ENCODE measurements around the gene MNX1.

The MNX1 gene

GRCh38 chr7:157010588-157011332, at the start of gene MNX1:
Gene MNX1, minus strand, starts transcription at chr7:157010663. Its CDS starts 313 bp downstream, at chr7:157010350.
- DNase-seq (ENCODE audit: low spot score): peak; percentile 81
- TF ChIP-seq CTCF (conservative IDR thresholded peaks at IDR 0.05; ENCODE audit: low read depth): no peak
- no peak within 1 kb of the TSS for H3K27ac ChIP-seq
- POLR2A ChIA-PET (ENCODE audit: low non-redundant PET): interaction anchor here (0.7 to 1.0 kb wide), 2 partner anchors 66 to 127 kb away, joined by 3 read pairs; no protein-coding TSS in a partner anchor
- CTCF ChIA-PET: interaction anchor here (0.7 kb wide), 1 partner anchor 12 kb away, joined by 3 read pairs; no protein-coding TSS in a partner anchor

GRCh38 chr7:157059534-157059933, 49.1 kb upstream of the MNX1 start:
- DNase-seq (ENCODE audit: low spot score): no peak
- TF ChIP-seq CTCF (conservative IDR thresholded peaks at IDR 0.05; ENCODE audit: low read depth): no peak
- CTCF ChIA-PET: no interaction called here
- no peak overlapping the region for H3K27ac ChIP-seq
- POLR2A ChIA-PET (ENCODE audit: low non-redundant PET): no interaction called here

- no peak for DNase-seq (ENCODE audit: low spot score)
- ChIA-PET POLR2A (ENCODE audit: low non-redundant PET) (no interaction called here), CTCF (no interaction called here)
- H3K27ac ChIP-seq: no peak overlapping the region
- no peak for TF ChIP-seq CTCF (conservative IDR thresholded peaks at IDR 0.05; ENCODE audit: low read depth)
These were observed 48.2 kb upstream of the MNX1 start for GRCh38 chr7:157058701-157059100.

- ChIA-PET POLR2A (ENCODE audit: low non-redundant PET) (no interaction called here), CTCF (no interaction called here)
- no peak for TF ChIP-seq CTCF (conservative IDR thresholded peaks at IDR 0.05; ENCODE audit: low read depth)
These were observed 47.6 kb upstream of the MNX1 start for GRCh38 chr7:157058068-157058467.

GRCh38 chr7:157056957-157057902, 46.8 kb upstream of the MNX1 start:
- H3K27ac ChIP-seq: no peak overlapping the region
- TF ChIP-seq CTCF (conservative IDR thresholded peaks at IDR 0.05; ENCODE audit: low read depth): no peak
- DNase-seq (ENCODE audit: low spot score): no peak
- ChIA-PET POLR2A (ENCODE audit: low non-redundant PET) (no interaction called here), CTCF (no interaction called here)

More at GRCh38 chr7:157058068-157058467, 47.6 kb upstream of the MNX1 start:
- H3K27ac ChIP-seq: no peak overlapping the region
- no peak for DNase-seq (ENCODE audit: low spot score)

GRCh38 chr7:157056246-157056645, 45.8 kb upstream of the MNX1 start:
- POLR2A ChIA-PET (ENCODE audit: low non-redundant PET): no interaction called here
- no peak for TF ChIP-seq CTCF (conservative IDR thresholded peaks at IDR 0.05; ENCODE audit: low read depth)
- no peak for DNase-seq (ENCODE audit: low spot score)
- CTCF ChIA-PET: interaction anchor here (0.7 kb wide), 1 partner anchor 80 kb away, joined by 6 read pairs; no protein-coding TSS in a partner anchor
- H3K27ac ChIP-seq: no peak overlapping the region
